Activated T-helper 2 cell treated with anti-CD3 and anti-CD28 coated beads, Interferon-gamma antibody, Interleukin-2, Interleukin-4, amounts not matched to agents 10 μg/mL and 5 μg/mL and 100 μg/mL, durations not matched to agents 14 hours and 24 hours and 36 hours (primary cell): ENCODE data around the gene NEK7. TPM values are rescaled to one million over a fixed set of nuclear protein-coding genes. Genes with fewer than 3 reads are reported as not detected.

Source experiments
- DNase-seq: peaks from one replicate; pipeline ENCODE4 v3.0.0; 2021; ENCODE audit warnings: low spot score
- H3K27ac Mint-ChIP-seq: one replicate; pipeline ENCODE4 v1.8.0; 2021; ENCODE audit warnings: mixed read lengths
- H3K27me3 Mint-ChIP-seq: one replicate; pipeline ENCODE4 v1.8.0; 2021; ENCODE audit warnings: low read depth, mixed read lengths
- H3K36me3 Mint-ChIP-seq: one replicate; pipeline ENCODE4 v1.8.0; 2021; ENCODE audit warnings: low read depth, mixed read lengths
- H3K4me1 Mint-ChIP-seq: one replicate; pipeline ENCODE4 v1.8.0; 2021; ENCODE audit warnings: low read depth, mixed read lengths
- H3K4me3 Mint-ChIP-seq: one replicate; pipeline ENCODE4 v1.8.0; 2021; ENCODE audit warnings: low read depth, mild to moderate bottlenecking, moderate library complexity, mixed read lengths
- H3K9me3 Mint-ChIP-seq: one replicate; pipeline ENCODE4 v1.8.0; 2021; ENCODE audit warnings: mixed read lengths
- intact Hi-C: fragments of 100-400 bp; cut with micrococcal nuclease; formaldehyde crosslinking; loops from one replicate; pipeline ENCODE4 v1.15.1; 2023
- total RNA-seq: library from RNA; stranded (reverse); gene quantifications from 2 replicates; pipeline ENCODE4 v1.2.3, GENCODE V29; 2022

NEK7 gene
- total RNA-seq, 1 donor from 2014 or later: 105 TPM

DNA sequence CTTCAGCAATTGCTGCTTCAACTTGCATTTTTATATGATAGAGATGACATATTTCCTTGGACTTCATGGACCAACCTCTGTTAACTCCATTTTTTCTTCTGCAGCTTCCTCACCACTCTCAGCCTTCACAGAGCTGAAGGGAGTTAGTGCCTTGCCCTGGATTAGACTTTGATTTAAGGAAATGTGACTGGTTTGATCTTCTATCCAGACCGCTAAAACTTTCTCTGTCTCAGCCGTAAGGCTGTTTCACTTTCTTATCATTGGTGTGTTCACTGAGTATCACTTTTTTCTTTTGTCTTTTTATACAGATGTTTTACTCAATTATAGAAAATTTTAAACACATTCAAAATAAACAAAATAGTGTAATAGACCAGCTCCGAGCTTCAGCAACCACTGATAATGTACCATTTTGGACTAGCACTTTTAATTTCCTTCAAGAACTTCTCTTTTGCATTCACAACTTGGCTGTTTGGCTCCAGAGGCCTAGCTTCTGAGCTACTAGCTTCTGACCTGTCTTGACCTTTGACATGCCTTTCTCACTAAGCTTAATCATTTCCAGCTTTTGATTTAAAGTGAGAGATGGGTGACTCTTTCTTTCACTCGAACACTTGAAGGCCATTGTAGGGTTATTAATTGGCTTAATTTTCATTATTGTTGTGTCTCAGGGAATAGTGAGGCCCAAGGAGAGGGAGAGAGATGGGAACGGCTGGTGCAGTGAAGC lies 9.3 kb downstream of the NEK7 start:
- H3K36me3 Mint-ChIP-seq: peaks cover 32% of the 10 kb centered on the region
- no peaks in the 10 kb centered on the region for H3K27me3 Mint-ChIP-seq
- peaks cover 74% of the 10 kb centered on the region for H3K4me1 Mint-ChIP-seq
- peak overlapping the region; percentile 73 for H3K4me3 Mint-ChIP-seq
- peak overlapping the region; percentile 96 for H3K27ac Mint-ChIP-seq
- DNase-seq: no peak
- intact Hi-C loops: loop anchor here (1.0 to 5.0 kb wide), 6 partner anchors 8 to 763 kb away; no protein-coding TSS in a partner anchor
- no peaks in the 10 kb centered on the region for H3K9me3 Mint-ChIP-seq

DNA sequence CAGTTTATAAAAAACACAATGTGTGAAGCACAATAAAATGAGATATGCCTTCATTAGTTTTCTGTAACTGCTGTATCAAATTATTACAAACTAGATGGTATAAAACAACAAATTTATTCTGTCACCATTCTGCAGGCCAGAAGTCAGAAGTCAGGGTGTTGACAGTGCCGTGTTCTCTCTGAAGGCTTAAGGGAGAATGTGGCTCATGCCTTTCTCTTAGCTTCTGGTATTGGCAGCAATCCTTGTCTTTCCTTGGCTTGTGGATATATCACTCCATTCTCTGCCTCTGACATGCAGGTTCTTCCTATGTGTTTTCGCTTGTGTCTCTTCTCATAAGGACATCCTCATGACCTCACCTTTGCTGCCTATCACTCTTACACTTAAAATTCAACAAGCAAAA lies 10.1 kb downstream of the NEK7 start:
- peak overlapping the region; percentile 89 for H3K27ac Mint-ChIP-seq
- peaks cover 33% of the 10 kb centered on the region for H3K36me3 Mint-ChIP-seq
- H3K9me3 Mint-ChIP-seq: no peaks in the 10 kb centered on the region
- peak overlapping the region; percentile 34 for H3K4me3 Mint-ChIP-seq
- H3K27me3 Mint-ChIP-seq: no peaks in the 10 kb centered on the region
- peaks cover 70% of the 10 kb centered on the region for H3K4me1 Mint-ChIP-seq
- intact Hi-C loops: loop anchor here (1.0 to 5.0 kb wide), 6 partner anchors 7 to 762 kb away; no protein-coding TSS in a partner anchor
- no peak for DNase-seq

DNA sequence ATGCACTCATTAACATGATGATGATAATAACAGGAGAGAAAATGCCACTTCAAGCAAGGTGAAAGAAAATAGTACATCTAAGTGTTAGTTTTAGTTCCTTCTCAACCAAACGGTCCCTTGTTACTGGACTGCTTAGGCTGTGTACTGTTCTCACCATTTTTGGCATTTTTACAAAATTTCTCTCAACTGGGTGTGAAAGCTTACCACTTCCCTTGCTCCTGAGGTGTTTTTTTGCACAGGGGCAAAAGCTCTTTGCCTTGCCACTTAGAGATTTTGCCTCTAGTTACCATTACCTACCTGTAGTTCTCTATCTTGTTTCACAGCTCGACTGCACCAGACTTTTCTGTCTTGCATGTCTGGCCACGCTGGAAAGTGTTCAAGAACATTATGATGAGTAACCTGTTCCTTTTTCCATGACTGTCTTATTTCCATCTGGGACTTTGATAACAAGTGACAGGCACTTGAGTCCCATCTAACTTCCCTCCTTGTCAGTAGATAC lies 10.7 kb downstream of the NEK7 start:
- H3K27me3 Mint-ChIP-seq: no peaks in the 10 kb centered on the region
- H3K36me3 Mint-ChIP-seq: peaks cover 29% of the 10 kb centered on the region
- intact Hi-C loops: loop anchor here (2.0 to 5.0 kb wide), 4 partner anchors 19 to 761 kb away; no protein-coding TSS in a partner anchor
- peak overlapping the region; percentile 89 for H3K27ac Mint-ChIP-seq
- peak overlapping the region; percentile 48 for H3K4me3 Mint-ChIP-seq
- H3K4me1 Mint-ChIP-seq: peaks cover 70% of the 10 kb centered on the region
- H3K9me3 Mint-ChIP-seq: no peaks in the 10 kb centered on the region
- DNase-seq: no peak

DNA sequence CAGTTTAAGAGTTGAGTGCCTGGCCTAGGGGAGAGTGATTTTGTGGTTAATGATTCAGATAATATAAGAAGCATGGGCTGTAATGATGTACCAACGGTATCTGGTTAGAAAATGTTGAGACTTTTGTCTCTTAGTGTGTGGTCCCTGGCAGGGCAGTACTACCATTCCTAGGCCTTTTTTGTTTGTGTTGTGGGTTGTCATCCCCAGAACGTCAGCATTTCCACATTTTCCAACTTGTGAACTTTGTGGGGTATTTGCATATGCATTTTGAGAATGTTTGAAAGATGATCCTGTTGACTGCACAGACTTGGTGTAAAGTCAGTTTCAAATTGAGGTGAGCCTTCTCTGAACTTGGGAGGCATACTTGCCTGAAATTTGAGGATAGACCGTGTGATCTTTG lies 11.4 kb downstream of the NEK7 start:
- DNase-seq: no peak
- intact Hi-C loops: loop anchor here (5.0 kb wide), 2 partner anchors 354 to 454 kb away; no protein-coding TSS in a partner anchor
- Mint-ChIP-seq H3K4me1 (peaks cover 74% of the 10 kb centered on the region), H3K27me3 (no peaks in the 10 kb centered on the region), H3K9me3 (no peaks in the 10 kb centered on the region), H3K36me3 (peaks cover 26% of the 10 kb centered on the region), H3K27ac (peak overlapping the region; percentile 89), H3K4me3 (peak overlapping the region; percentile 48)

DNA sequence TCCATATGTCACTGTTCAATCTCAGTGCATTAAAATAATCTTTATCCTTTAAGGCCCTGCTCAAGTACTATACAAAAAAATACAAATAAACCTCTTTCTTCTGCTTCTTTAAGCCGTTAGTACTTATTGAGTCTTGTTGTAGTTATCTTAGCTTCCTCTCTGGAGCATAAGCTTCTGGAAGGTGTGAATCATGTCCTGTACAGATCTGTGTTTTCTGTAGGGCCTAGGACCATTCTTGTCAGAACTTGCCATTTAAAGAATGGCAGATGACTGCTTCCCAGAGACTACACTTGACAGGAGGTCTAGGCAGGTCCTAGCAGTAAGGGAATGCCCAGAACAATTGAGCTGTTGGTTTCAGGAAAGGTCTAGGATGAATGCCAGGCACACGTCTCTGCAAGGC lies 12.9 kb downstream of the NEK7 start:
- H3K4me3 Mint-ChIP-seq: peak overlapping the region; percentile 52
- H3K9me3 Mint-ChIP-seq: no peaks in the 10 kb centered on the region
- peak overlapping the region; percentile 90 for H3K27ac Mint-ChIP-seq
- H3K36me3 Mint-ChIP-seq: peaks cover 23% of the 10 kb centered on the region
- H3K27me3 Mint-ChIP-seq: no peaks in the 10 kb centered on the region
- intact Hi-C loops: loop anchor here (1.0 to 5.0 kb wide), 3 partner anchors 8 to 453 kb away; no protein-coding TSS in a partner anchor
- H3K4me1 Mint-ChIP-seq: peaks cover 77% of the 10 kb centered on the region
- DNase-seq: no peak

DNA sequence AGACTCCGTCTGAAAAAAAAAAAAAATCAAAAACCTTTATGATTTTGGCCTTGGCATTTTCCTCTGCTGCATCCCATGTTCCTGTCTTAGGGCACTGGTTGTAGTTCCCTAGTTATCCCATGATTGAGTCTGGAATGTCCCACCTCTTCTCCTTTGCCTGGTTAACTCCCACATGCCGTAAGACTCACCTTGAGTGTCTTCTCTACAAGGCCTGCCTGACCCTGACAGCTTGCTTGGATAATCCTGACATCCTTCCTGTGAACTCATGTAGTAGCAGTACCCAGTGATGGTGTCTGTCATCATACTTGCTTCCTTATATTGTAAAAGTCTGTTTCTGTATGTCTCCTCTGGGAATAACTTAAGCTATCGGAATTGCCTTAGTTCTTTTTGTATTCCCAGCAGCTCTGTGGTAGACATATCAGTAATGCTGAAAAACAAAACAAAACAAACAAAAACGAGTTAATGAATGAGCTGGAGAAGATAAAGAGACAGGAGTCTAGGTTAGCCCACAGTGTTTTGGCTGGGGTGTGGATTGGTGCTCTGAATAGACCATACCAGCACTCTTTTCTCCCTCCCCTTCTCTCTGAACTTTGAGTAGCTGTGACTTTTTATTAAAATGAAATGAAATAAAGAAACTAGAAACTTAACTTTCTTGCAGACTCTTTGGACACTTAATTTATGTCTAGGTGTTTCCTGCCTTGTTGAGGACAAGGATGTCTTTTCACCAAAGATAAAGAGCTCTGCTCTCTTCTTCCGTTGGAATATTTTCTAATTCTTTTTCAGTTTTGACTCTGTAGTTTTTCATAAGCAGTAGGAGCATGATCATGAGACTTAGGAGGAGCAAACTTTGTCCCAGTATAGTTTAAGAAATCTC lies 15.1 kb downstream of the NEK7 start:
- H3K4me1 Mint-ChIP-seq: peaks cover 78% of the 10 kb centered on the region
- no peaks in the 10 kb centered on the region for H3K9me3 Mint-ChIP-seq
- intact Hi-C loops: no loop called here
- no peaks in the 10 kb centered on the region for H3K27me3 Mint-ChIP-seq
- H3K36me3 Mint-ChIP-seq: peaks cover 12% of the 10 kb centered on the region
- no peak for DNase-seq
- peak overlapping the region; percentile 34 for H3K4me3 Mint-ChIP-seq
- H3K27ac Mint-ChIP-seq: peak overlapping the region; percentile 87

DNA sequence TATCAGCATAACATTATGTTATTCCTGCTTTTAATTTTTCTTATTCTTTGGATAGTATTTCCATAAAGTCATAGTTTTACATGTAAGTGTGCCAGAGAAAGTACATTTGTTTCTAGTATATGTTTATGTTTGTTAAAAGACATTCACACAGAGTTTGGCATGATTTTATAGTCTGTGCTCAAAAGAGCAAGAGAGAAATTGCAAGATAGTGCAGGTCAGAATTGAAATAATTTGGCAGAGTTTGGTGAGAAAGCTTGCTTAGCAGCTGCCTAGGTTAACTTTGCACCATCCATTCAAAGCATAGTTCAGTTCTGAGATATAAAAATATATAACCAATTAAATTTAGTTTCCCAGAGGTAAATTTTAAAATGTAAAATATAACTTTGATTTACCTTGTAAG lies 17.0 kb downstream of the NEK7 start:
- intact Hi-C loops: loop anchor here (1.0 kb wide), 4 partner anchors 8 to 28 kb away; no protein-coding TSS in a partner anchor
- Mint-ChIP-seq H3K4me1 (peaks cover 78% of the 10 kb centered on the region), H3K4me3 (no peak overlapping the region), H3K27me3 (no peaks in the 10 kb centered on the region), H3K9me3 (no peaks in the 10 kb centered on the region), H3K27ac (peak overlapping the region; percentile 54), H3K36me3 (peaks cover 12% of the 10 kb centered on the region)
- DNase-seq: no peak

DNA sequence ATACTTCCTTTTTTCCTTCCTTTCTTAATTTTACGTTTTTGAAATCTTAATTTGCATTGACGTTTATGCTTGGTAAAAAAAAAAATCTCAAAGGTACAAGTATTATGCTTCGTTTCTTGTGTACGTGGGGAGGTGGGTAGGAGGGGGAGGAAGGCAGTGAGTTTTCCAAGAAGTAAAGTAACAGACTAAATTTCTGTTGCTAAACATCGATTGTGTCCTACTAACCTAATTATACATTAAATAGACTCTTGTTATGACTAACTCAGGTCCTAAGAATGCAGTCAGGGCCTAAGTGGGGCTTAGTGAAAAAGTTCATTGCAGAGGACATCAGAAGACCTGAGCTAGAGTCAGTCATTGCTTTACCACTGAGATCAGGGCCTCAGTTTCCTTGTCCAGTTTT lies 17.5 kb downstream of the NEK7 start:
- H3K9me3 Mint-ChIP-seq: no peaks in the 10 kb centered on the region
- no peaks in the 10 kb centered on the region for H3K27me3 Mint-ChIP-seq
- H3K4me3 Mint-ChIP-seq: peak overlapping the region; percentile 38
- intact Hi-C loops: loop anchor here (1.0 kb wide), 4 partner anchors 8 to 28 kb away; no protein-coding TSS in a partner anchor
- H3K4me1 Mint-ChIP-seq: peaks cover 79% of the 10 kb centered on the region
- no peak for DNase-seq
- H3K27ac Mint-ChIP-seq: peak overlapping the region; percentile 81
- peaks cover 12% of the 10 kb centered on the region for H3K36me3 Mint-ChIP-seq

DNA sequence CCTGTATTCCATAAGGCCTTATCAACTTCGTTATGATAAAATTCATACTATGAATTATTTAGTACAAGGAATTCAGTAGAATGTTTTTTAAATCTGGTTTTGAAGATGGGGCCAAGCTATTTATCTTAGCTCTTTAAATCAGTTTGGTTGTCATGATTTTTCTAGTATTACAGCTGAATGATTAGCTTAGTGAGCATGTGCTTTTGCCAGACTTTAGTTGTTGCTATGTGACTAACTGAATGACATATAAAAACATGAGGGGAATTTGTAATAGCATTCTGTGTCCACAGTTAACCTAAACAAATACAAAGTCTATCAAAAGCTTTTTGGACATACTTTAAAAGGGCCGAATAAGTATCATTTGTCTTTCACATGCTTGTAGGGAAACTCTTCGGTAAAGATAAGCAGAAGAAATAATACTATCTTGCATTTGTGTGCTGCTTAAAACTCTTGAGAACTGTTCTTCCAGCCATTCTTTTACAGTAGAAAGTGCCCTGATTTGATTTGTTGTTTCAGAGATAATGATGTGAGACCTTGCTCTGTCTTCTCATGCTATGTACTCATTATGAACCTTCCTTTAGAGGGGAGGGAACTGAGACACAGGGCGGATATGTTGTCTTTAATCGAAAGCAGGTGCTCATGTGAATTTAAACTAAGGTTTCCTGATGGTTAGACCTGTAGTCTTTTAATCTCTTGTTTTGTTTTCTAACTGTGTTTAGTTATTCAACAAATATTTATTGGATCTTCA lies 18.8 kb downstream of the NEK7 start:
- Mint-ChIP-seq H3K36me3 (peaks cover 7% of the 10 kb centered on the region), H3K4me3 (peak overlapping the region; percentile 14), H3K27me3 (no peaks in the 10 kb centered on the region), H3K27ac (peak overlapping the region; percentile 15), H3K4me1 (peaks cover 82% of the 10 kb centered on the region), H3K9me3 (no peaks in the 10 kb centered on the region)
- no peak for DNase-seq
- intact Hi-C loops: no loop called here

DNA sequence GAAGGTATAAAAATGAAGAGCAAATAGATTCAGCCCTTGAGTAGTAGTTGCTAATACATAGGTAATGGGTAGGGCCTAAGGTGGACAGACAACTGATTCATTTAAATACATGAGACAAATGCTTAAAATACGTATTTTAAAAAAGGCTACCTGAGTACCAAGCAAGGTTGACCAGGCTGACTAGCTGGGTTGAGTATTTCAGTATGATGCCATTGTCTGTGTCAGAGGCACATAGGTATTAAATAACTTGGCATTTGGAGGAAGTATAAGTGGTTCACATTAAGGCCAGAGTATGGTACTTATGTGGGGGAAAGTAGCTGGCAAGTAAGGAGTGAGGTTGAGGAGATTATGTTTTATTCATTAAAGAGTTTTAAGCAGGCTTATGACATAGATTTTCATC lies 19.4 kb downstream of the NEK7 start:
- H3K9me3 Mint-ChIP-seq: no peaks in the 10 kb centered on the region
- intact Hi-C loops: no loop called here
- H3K4me1 Mint-ChIP-seq: peaks cover 86% of the 10 kb centered on the region
- peak overlapping the region; percentile 15 for H3K27ac Mint-ChIP-seq
- peak overlapping the region; percentile 14 for H3K4me3 Mint-ChIP-seq
- DNase-seq: no peak
- H3K27me3 Mint-ChIP-seq: no peaks in the 10 kb centered on the region
- peaks cover 7% of the 10 kb centered on the region for H3K36me3 Mint-ChIP-seq

DNA sequence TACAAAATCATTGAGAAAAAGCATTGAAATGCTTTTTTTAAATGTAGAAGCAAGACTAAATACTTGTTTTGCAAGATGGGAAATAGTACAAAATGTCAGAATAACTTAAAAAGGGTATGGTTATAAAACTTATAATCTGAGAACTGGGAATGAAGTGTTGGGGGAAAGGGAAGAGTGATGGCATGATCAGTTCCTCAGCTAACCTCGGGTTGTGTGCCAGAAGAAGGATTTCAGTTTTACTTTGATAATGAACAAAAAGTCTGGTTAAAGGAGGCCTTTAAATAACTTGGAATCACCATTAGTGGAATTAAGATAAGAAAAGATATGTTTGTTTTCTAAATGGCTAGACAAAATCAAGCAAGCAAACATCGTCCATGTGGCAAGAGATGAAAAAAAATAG lies 20.7 kb downstream of the NEK7 start:
- peaks cover 9% of the 10 kb centered on the region for H3K36me3 Mint-ChIP-seq
- intact Hi-C loops: no loop called here
- no peak for DNase-seq
- H3K9me3 Mint-ChIP-seq: no peaks in the 10 kb centered on the region
- peak overlapping the region; percentile 19 for H3K27ac Mint-ChIP-seq
- peaks cover 89% of the 10 kb centered on the region for H3K4me1 Mint-ChIP-seq
- H3K27me3 Mint-ChIP-seq: no peaks in the 10 kb centered on the region
- H3K4me3 Mint-ChIP-seq: peak overlapping the region; percentile 37

DNA sequence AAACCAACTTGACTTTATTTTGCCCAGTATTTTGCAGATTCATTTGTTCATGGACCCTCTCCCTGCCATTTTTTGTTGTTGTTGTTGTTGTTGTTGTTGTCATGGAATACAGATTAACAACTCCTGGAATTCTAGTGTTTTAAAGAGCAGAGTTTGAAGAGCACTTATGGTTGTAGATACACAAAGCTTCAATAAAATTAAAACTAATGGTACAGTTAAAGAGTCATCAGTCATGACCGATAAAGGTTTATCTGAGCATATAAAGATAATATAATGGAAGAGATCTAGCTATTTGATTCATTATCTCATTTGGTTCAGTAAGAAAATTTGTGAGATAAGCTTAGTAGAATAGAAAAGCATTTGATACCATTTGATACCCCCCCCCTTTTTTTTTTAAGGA lies 21.8 kb downstream of the NEK7 start:
- H3K27ac Mint-ChIP-seq: peak overlapping the region; percentile 12
- no peaks in the 10 kb centered on the region for H3K27me3 Mint-ChIP-seq
- H3K4me3 Mint-ChIP-seq: no peak overlapping the region
- no peak for DNase-seq
- H3K4me1 Mint-ChIP-seq: peaks cover 86% of the 10 kb centered on the region
- H3K36me3 Mint-ChIP-seq: peaks cover 15% of the 10 kb centered on the region
- H3K9me3 Mint-ChIP-seq: no peaks in the 10 kb centered on the region
- intact Hi-C loops: no loop called here
